HG03045 (cell line): ENCODE measurements around the gene ME3.

Experiments used
- ATAC-seq: cut with Tn5 transposase; IDR thresholded peaks from one replicate; pipeline ENCODE4 v1.9.1; 2021; ENCODE audit warnings: mild to moderate bottlenecking, moderate library complexity; ENCODE audit not compliant: unreplicated experiment

The ME3 gene

DNA sequence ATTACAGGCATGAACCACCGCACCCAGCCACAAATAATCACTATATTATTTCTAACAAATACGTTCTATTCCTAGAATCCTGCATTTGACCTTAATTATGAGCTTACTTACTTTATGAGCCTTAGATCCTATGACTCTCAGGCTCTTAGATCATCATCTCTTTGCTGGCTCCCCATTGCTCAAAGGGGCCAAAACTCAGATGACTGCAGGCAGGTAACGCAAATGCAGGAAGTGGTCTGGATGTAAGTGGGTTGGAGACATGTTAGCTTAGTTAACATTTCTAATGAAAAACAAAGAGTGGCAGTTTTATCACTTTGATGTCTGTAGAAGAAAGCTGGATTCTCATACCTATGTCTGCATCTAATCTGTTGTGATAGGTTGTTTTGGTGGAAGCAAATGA is 274.3 kb downstream of the ME3 start:
- ATAC-seq, result no peak

DNA sequence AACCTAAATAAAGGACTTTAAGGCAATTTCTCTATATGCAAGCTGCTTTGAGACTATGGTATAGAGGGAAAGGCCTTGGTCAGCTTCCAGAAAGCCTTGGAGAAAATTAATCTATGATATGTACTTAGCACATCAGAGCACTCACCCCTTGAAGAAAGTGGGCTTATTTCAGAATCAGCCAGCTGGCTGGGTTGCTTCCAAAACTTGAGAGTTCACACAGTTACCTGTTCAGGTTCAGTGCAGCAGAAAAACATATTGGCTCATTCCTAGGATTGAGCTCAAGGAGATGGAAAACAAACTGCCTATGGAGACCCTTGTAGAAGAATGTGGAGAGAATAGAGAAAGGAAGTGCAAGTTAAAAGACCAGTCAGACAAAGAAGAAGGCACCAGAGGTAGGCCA is 275.1 kb downstream of the ME3 start:
- no peak for ATAC-seq

DNA sequence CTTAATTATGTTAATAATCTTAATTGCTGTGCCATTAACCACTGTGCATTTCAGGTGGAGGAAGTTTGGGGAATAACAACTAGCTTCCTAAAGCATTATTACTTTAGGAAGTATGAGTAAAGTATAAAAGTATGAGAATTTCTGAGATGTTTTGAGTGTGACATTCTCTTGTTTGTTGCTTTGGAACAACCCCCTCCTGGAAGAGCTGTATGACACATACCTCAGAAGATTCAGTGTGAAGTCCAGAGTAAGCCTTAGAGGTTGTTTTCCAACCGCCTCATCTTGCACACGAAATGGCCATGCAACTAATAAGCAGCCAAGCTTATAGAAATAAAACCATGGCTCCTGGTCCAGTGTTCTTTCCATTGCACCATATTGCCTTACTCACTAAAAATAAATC is 276.0 kb downstream of the ME3 start:
- no peak for ATAC-seq

DNA sequence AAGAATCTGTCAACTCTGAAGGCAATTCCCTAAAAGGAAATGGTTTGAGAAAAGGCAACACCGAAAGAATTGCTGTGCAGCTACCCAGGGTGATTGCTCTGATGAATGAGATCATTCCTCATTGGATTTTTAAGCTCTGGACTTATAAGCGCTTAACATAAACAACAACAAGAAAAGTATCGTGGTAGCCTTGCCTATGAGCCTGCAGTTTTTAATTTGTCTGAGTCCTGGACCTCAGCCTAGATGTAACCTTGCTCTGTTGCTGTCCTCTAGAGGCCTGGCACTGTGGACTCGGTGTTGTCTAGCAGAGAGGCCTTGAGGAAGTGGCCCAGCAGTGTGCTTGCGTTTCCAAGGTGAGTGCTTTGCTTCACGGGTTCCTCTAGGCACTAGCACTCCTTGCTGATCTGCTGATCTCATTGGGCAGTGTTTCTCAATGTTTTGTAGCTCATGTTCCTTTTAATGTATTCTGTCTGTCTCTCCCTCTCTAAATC is 277.3 kb downstream of the ME3 start:
- no peak for ATAC-seq
